ENCODE results near the gene GTF3C1. TPM values are rescaled to one million over a fixed set of nuclear protein-coding genes. Genes with fewer than 3 reads are reported as not detected.

The GTF3C1 gene
- total and polyA plus RNA-seq, 2 of the 8 experiments (the other 6 are each of a cell fraction or from before 2014, with no cell fraction given), result 89.3 to 126 TPM

DNA sequence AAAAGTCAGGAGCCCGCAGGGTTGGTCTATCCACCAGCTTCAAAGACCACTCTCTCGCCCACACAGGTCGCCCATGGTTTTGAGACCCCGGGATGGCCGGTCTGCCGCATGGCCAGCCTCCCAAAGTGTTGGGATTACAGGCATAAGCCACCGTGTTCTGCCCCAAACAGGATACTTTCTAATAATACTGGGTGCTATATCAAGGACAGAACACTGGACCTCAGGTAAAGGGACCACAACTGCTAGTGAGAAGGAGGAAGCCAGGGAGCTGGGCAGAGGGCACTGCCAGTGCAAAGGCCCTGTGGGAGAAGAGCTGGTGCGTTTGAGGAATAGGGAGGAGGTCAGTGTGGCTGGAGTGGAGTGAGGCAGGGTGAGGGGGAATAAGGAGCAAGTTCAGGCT lies 113.6 kb downstream of the GTF3C1 start (continued):
- TF ChIP-seq, protein P1, sequence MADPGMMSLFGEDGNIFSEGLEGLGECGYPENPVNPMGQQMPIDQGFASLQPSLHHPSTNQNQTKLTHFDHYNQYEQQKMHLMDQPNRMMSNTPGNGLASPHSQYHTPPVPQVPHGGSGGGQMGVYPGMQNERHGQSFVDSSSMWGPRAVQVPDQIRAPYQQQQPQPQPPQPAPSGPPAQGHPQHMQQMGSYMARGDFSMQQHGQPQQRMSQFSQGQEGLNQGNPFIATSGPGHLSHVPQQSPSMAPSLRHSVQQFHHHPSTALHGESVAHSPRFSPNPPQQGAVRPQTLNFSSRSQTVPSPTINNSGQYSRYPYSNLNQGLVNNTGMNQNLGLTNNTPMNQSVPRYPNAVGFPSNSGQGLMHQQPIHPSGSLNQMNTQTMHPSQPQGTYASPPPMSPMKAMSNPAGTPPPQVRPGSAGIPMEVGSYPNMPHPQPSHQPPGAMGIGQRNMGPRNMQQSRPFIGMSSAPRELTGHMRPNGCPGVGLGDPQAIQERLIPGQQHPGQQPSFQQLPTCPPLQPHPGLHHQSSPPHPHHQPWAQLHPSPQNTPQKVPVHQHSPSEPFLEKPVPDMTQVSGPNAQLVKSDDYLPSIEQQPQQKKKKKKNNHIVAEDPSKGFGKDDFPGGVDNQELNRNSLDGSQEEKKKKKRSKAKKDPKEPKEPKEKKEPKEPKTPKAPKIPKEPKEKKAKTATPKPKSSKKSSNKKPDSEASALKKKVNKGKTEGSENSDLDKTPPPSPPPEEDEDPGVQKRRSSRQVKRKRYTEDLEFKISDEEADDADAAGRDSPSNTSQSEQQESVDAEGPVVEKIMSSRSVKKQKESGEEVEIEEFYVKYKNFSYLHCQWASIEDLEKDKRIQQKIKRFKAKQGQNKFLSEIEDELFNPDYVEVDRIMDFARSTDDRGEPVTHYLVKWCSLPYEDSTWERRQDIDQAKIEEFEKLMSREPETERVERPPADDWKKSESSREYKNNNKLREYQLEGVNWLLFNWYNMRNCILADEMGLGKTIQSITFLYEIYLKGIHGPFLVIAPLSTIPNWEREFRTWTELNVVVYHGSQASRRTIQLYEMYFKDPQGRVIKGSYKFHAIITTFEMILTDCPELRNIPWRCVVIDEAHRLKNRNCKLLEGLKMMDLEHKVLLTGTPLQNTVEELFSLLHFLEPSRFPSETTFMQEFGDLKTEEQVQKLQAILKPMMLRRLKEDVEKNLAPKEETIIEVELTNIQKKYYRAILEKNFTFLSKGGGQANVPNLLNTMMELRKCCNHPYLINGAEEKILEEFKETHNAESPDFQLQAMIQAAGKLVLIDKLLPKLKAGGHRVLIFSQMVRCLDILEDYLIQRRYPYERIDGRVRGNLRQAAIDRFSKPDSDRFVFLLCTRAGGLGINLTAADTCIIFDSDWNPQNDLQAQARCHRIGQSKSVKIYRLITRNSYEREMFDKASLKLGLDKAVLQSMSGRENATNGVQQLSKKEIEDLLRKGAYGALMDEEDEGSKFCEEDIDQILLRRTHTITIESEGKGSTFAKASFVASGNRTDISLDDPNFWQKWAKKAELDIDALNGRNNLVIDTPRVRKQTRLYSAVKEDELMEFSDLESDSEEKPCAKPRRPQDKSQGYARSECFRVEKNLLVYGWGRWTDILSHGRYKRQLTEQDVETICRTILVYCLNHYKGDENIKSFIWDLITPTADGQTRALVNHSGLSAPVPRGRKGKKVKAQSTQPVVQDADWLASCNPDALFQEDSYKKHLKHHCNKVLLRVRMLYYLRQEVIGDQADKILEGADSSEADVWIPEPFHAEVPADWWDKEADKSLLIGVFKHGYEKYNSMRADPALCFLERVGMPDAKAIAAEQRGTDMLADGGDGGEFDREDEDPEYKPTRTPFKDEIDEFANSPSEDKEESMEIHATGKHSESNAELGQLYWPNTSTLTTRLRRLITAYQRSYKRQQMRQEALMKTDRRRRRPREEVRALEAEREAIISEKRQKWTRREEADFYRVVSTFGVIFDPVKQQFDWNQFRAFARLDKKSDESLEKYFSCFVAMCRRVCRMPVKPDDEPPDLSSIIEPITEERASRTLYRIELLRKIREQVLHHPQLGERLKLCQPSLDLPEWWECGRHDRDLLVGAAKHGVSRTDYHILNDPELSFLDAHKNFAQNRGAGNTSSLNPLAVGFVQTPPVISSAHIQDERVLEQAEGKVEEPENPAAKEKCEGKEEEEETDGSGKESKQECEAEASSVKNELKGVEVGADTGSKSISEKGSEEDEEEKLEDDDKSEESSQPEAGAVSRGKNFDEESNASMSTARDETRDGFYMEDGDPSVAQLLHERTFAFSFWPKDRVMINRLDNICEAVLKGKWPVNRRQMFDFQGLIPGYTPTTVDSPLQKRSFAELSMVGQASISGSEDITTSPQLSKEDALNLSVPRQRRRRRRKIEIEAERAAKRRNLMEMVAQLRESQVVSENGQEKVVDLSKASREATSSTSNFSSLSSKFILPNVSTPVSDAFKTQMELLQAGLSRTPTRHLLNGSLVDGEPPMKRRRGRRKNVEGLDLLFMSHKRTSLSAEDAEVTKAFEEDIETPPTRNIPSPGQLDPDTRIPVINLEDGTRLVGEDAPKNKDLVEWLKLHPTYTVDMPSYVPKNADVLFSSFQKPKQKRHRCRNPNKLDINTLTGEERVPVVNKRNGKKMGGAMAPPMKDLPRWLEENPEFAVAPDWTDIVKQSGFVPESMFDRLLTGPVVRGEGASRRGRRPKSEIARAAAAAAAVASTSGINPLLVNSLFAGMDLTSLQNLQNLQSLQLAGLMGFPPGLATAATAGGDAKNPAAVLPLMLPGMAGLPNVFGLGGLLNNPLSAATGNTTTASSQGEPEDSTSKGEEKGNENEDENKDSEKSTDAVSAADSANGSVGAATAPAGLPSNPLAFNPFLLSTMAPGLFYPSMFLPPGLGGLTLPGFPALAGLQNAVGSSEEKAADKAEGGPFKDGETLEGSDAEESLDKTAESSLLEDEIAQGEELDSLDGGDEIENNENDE (IDR thresholded peaks at IDR 0.05; ENCODE audit: insufficient replicate concordance, low read length), result no peak
- TF ChIP-seq SP2 (IDR thresholded peaks at IDR 0.05; ENCODE audit: low read length) (no peak), EZH2 (IDR thresholded peaks at IDR 0.05; ENCODE audit: low read depth, low read length, severe bottlenecking) (no peak), POLR2AphosphoS5 (IDR thresholded peaks at IDR 0.05; ENCODE audit: low read depth, low read length) (no peak), POU5F1 (IDR thresholded peaks at IDR 0.05; ENCODE audit: low read depth, low read length) (no peak), RXRA (IDR thresholded peaks at IDR 0.05; ENCODE audit: insufficient read depth, low read depth, low read length) (no peak)
- TF ChIP-seq, protein P2, sequence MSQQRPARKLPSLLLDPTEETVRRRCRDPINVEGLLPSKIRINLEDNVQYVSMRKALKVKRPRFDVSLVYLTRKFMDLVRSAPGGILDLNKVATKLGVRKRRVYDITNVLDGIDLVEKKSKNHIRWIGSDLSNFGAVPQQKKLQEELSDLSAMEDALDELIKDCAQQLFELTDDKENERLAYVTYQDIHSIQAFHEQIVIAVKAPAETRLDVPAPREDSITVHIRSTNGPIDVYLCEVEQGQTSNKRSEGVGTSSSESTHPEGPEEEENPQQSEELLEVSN (IDR thresholded peaks at IDR 0.05), result no peak
